Esophagus squamous epithelium (tissue), 4 donors: ENCODE results near the gene NUDT4B.
"Not testable (repeated sequence)": the region's sequence is repeated elsewhere in the genome, so short reads cannot be mapped to it uniquely, and the experiment has no call there.

ENCODE experiments used
- CTCF ChIP-seq, 6 experiments: fragments of 450-650 bp in 4 of 6; fragments of 200-600 bp in 2 of 6; sonication (generic) in 2 of 6; IDR thresholded peaks; one replicate each; pipeline ENCODE4 v1.5.1; 2016 to 2019; ENCODE audit warnings: antibody characterized with exemption in 6 of 6, mild to moderate bottlenecking in 4 of 6, moderate library complexity in 4 of 6
- POLR2A ChIP-seq, 4 donors: fragments of 450-650 bp; IDR thresholded peaks; one replicate each; pipeline ENCODE4 v1.6.1; 2017; ENCODE audit warnings: antibody characterized with exemption in 4 of 4, mild to moderate bottlenecking in 4 of 4, moderate library complexity in 3 of 4

- not testable (repeated sequence) for TF ChIP-seq CTCF, POLR2A (IDR thresholded peaks at IDR 0.05)
Measured at GRCh38 chr1:148780404-148780803, 31.8 kb downstream of the NUDT4B start.
